Measurements from ENCODE around the gene CBX6.
A peak's percentile ranks its signal among the peaks of the same experiment; 100 is the strongest.

Gene CBX6

DNA sequence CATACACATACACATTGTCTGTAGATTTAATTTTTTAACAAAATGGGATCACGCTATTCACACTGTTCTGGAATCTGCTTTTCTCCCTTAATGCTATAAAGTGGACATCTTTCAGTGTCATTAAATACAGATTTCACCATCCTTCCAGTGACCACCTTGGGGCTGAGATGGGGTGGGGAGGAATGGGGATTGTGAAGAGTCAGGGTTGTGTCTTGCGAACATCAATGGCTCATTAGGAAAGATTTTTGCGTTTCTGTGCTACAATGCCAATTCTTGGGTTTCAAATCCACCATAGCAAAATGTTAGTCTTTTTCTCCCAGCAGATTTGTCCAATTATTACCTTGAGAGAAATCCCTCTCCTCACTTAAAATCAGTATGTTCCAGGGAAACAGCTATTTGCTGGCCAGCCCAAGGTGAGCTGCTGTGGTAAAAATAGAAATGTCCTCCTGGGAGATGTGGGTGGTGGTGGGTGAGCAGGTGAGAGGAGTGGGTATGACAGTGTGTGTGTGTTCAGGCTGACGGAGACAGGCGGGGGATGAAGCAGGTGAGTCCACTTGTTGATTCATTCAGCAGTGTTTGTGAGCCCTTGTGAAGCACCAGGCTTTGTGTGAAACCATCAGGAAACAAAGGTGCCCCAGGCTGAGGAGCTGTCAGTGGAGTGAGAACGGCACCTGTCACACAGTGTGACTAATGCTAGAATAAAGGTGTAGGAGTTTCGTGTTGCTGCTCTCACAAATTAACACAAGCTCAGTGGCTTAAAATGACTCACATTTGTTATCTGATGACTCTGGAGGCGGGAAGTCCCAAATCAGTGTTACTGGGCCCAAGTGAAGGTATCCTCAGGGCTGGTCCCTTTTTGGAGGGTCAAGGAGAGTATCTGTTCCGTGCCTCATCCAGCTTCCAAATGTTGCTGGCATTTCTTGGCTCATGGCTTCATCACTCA is 1.7 kb upstream of the CBX6 start:
- ATAC-seq = peak; percentile 88

DNA sequence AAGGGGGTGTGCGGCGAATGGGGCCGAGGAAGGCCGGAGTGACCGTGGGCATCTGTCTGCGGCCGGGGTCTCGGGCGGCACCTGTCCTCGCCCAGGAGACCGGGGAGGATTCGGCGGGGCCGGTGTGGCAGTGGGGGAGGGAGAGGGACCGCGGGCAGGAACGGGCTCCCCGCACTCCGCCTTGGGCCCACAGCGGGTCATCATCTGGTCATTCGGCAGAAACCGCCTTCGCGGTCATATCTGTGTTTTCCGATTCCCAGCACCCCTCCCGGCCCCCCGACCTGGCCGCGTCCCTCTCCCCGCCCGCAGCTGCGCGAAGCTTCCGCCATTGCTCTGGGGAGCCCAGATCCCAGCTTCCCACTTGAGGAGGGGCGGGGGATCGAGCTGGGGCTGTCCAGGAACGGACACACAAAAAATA is 824 bp upstream of the CBX6 start:
- ATAC-seq = no peak

- ATAC-seq = no peak
Measured at GRCh38 chr22:38871360-38872171, 450 bp downstream of the CBX6 start.

- no peak for ATAC-seq
Measured at GRCh38 chr22:38870791-38871359, 1.1 kb downstream of the CBX6 start.

GRCh38 chr22:38870312-38870741 is 1.7 kb downstream of the CBX6 start:
- peak; percentile 21 to 28 for ATAC-seq

DNA sequence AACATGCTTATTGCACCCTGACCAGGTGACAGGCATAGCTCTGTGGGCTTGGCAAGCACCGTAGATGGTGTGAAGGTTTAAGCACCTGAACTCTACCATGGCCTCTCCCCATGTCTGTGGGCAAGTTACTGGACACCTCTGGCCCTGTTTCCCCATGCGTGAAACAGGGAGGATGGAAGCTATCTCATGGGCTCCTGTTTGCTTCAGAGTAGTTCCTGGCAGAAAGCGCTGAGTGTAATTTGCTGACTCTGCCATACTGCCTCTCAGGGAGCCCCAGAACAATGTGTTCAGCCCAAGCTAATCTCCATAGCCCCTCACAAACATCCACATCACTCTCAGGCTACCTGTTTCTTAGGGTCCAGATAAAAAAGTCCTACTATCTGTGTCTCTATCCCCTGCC is 2.4 kb downstream of the CBX6 start:
- no peak for ATAC-seq

- peak; percentile 38 to 46 for ATAC-seq
Measured at GRCh38 chr22:38868886-38869381, 3.1 kb downstream of the CBX6 start.

- ATAC-seq = no peak
Measured at GRCh38 chr22:38868286-38868721, 3.7 kb downstream of the CBX6 start.

DNA sequence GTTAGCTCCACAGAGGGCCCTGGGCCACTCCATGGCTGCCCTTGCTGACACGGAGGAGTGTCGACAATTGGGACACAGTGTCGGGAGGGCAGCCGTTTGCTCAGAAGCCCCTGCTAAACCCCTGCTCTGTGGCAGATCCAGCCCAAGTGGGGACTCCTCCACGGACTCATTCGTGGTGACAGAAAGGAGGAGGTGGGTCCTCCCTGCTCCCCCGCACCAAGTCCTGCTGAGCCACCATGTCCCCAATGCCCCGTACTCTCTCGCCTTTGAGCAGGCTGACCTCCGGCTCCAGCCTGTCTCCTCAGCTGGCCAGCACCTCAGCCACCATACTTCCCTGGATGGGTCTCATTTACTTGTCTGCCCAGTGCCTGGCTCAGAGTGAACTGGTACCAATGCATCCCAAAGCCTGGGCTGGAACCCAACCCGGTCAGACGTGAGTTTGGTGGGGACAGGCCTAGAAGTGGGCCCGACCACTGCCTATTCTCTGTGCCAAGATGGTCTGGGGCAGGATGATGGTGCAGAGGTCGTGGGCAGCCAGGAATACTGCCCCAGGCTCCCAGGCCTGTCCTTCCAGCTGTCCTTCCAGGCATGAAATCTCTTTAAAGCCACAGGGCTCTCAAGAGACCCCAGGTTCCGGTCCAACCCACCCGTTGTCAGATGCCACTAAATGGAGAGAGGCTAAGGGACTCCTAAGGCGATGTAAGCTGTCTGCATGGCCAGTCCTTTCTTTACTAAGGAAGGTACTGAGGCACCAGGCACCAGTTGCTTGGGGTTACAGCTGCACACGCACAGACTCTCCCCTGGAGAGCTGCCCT is 4.3 kb downstream of the CBX6 start:
- no peak for ATAC-seq

- no peak for ATAC-seq
Measured at GRCh38 chr22:38867124-38867455, 4.9 kb downstream of the CBX6 start.

DNA sequence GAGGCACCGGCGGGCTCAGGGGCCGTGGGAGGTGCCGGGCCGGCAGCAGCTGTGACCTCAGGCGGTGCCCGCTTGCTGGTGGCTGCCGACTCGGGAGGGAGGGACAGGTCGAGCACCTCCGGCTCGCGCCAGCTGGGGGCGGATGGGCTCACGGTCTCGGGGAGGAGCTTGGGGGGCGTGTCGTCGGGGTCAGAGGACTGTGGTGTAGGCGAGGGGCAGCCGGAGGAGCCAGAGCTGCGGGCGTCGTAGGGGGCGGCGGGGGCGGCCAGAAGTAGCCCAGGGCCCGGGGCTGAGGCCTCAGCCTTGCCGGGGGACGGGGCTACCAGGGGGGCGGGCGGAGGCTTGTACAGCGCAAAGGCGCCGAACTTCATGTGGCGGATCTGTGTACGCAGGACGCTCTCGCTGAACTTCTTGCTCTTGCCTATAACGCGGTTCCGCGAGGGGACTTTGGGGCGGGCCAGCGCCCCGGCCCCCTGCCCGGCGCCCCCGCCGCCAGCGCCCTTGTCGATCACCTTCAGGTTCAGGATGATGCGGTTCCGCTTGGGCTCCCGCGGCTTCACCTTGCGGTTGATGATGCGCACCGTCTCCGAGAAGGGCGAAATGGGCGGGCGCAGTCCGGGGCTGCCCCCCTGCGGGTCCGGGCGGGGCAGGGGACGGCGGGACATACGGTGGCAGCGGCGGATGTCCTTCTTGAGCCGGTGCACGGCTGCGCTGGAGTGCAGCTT is 5.5 kb downstream of the CBX6 start:
- no peak for ATAC-seq

- ATAC-seq = no peak
Measured at GRCh38 chr22:38866024-38866398, 6.0 kb downstream of the CBX6 start.

- no peak for ATAC-seq
Measured at GRCh38 chr22:38865201-38866023, 6.6 kb downstream of the CBX6 start.

GRCh38 chr22:38864361-38865191 is 7.4 kb downstream of the CBX6 start:
- ATAC-seq = no peak

GRCh38 chr22:38863531-38864131 is 8.4 kb downstream of the CBX6 start:
- no peak for ATAC-seq

DNA sequence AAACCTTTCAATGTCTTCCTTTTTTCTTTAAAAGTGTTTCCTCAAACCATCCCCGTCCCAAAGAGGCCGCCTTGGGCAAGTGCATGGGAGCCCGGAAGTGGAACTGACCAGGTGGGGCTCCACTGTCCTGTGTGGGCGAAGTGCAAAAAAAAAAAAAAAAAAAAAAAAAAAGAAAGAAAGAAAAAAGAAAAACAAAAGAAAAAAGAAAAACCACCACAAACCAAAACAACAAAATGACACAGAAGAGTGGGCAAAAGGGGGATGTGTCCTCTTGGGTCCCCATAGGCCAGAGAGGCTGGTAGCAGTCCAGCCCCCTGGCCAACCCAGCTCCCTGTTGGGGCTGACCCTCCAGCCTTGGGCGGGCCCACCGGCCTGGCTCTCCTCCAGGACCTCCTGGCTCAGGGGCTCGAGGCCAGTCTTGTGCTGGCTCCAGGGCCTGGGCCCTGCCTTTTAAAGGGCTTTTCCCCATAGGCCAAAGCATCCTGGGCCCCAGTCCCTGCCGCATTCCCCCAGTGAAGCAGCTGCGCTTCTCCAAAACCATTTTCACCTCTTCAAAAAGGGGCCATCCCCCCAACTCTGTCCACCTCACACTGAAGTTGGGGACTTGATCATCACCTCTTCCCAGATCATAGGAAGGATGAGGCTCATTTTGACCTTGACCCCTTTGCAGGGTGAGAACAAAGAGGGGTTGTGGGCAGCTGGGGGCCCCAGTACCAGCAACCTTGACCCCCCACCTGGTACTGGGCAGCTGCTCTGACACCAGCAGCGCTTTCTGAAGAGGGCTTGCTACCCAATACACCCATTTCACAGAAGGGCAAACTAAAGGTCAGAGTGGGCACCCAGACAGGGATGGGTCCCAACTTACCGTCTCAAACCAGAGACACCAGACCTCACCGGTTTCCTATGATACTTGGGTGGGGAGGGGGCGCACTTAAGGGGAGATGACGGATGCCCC is 9.4 kb downstream of the CBX6 start:
- no peak for ATAC-seq

GRCh38 chr22:38861927-38862326 is 10.1 kb downstream of the CBX6 start:
- no peak for ATAC-seq

Measured in activated CD4-positive, CD25-positive, alpha-beta regulatory T cell treated with anti-CD3 and anti-CD28 coated beads, Interleukin-2, amount 50 U/mL, for 24 hours (primary cell).